HG03103 (cell line): ENCODE data around the gene ABCB7.
A peak's percentile ranks its signal among the peaks of the same experiment; 100 is the strongest.
"Not testable (repeated sequence)": the region's sequence is repeated elsewhere in the genome, so short reads cannot be mapped to it uniquely, and the experiment has no call there.

ENCODE experiments used
- ATAC-seq: cut with Tn5 transposase; IDR thresholded peaks from one replicate; pipeline ENCODE4 v1.9.1; 2021; ENCODE audit warnings: low read depth; ENCODE audit not compliant: unreplicated experiment

ABCB7 gene

DNA sequence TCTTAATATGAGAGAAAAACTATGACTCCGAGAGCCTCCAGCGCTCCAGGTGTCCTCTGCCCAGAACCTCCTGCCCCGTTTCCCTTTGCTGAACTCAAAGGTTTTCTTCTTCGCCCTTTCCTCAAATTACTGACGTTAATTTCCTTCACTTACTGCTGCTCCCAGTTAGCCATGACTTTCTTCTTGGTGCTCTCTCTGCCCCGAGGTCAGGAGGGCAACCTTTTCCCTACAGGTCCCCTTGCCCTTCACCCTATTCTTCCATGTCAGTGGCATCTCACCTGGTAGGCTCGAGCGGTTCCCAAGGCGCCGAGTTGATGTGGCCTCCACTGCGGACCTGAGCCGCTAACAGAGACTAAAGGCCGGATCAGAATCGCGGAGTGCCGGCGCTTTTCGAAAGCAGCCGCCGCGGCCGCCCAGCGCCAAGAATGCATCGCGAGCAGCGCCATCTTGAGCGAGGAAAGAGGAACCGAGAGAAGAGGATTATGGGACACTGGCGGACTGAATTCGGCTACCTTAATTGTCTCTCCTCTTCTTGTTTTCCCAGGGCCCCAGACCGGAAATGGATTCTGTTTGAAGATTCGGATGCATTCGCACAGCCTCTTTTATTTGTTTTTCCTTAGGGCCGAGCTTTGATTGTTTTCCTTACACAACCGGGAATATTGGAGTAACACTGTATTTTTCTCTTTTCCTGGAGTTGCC, at the start of gene ABCB7:
ABCB7 (minus strand) TSS at position 457 of the 699 bp plus-strand sequence; CDS start at position 446, 11 bp downstream.
- ATAC-seq, result peak; percentile 84

GRCh38 chrX:75188415-75189206, 32.5 kb upstream of the ABCB7 start:
- ATAC-seq, result not testable (repeated sequence)

DNA sequence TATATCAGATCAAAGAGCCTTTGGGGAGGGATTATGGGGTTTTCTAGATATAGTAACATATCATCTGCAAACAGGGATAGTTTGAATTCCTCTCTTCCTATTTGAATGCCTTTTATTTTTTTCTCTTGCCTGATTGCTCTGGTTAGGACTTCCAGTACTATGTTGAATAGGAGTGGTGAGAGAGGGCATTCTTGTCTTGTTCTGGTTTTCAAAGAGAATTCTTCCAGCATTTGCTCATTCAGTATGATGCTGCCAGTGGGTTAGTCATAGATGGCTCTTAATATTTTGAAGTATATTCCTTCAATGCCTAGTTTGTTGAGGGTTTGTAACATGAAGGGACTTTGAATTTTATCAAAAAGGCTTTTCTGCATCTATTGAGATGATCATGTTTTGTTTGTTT, 25.6 kb upstream of the ABCB7 start:
- ATAC-seq, result no peak

DNA sequence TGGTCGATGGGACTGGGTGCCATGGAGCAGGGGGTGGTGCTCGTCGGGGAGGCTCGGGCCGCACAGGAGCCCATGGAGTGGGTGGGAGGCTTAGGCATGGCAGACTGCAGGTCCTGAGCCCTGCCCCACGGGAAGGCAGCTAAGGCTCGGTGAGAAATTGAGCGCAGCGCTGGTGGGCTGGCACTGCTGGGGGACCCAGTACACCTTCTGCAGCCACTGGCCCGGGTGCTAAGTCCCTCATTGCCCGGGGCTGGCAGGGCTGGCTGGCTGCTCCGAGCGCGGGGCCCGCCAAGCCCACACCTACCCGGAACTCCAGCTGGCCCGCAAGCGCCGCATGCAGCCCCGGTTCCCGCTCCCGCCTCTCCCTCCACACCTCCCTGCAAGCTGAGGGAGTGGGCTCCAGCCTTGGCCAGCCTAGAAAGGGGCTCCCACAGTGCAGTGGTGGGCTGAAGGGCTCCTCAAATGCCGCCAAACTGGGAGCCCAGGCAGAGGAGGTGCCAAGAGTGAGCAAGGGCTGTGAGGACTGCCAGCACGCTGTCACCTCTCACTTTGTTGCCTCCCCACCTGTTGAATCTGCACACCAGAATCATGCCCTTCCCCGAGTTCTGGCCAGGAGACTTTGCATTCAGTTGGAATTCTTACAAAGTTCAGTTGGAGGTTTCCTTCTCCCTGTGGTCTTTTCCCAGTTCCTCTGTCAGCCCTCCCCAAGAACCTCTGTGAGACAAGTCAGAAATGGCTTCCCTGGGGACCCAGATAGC, 23.6 kb upstream of the ABCB7 start:
- ATAC-seq, result not testable (repeated sequence)

DNA sequence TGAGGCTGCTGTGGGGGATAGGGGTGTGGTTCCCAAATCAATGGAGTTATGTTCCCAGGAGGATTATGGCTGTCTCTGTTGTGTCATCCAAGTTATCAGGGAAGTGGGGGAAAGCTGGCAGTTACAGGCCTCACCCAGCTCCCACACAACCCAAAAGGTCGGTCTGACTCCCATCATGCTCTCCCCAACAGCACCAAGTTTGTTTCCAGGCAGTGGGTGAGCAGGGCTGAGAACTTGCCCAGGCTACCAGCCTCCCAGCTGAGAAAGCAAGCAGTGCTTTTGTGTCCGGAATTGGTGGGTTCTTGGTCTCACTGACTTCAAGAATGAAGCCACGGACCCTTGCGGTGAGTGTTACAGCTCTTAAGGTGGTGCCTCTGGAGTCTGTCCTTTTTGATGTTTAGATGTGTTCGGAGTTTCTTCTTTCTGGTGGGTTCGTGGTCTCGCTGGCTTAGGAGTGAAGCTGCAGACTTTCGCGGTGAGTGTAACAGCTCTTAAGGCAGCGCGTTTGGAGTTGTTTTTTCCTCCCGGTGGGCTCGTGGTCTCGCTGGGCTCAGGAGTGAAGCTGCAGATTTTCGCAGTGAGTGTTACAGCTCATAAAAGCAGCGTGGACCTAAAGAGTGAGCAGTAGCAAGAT, 16.3 kb upstream of the ABCB7 start:
- not testable (repeated sequence) for ATAC-seq

- ATAC-seq, result no peak
Measured at GRCh38 chrX:75158054-75158453, 2.0 kb upstream of the ABCB7 start.

DNA sequence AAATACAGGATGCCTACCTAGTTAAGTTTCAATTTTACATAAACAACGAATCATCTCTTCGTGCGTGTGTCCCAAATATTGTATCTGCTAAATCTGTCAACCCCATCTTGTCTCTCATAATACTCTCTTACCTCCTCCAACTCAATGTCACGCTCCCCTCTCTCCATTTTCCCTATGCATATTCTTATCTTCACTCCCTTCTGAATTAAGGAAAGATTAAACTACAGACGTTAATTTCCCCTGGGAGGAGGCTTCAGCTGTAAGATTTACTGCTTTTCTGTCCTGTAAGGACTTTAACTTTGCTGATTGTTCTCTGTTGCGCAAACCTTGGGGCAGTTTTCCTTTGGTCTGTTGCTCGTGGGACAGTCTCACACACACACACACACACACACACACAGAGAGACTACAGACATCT, 455 bp upstream of the ABCB7 start:
- ATAC-seq, result no peak

GRCh38 chrX:75155447-75155826, 646 bp downstream of the ABCB7 start:
- peak; percentile 36 for ATAC-seq

DNA sequence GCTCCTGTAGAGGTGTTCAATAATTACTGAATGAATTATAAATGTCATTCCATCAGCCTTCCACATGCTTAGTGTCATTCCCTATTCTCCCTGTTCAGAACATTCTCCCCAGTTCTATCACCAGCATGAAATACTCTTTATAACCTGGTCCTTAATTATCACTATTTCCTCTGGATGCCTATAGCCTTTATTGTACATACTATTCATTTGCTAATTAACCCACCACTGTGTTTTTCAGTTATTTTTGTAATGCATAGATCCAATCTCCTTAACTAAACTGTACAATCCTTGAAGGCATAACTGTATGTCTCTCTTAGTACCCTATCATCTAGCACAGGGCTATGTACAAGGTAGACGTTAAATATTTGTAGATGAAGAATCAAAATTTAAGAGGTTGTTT, 1.2 kb downstream of the ABCB7 start:
- ATAC-seq, result no peak

DNA sequence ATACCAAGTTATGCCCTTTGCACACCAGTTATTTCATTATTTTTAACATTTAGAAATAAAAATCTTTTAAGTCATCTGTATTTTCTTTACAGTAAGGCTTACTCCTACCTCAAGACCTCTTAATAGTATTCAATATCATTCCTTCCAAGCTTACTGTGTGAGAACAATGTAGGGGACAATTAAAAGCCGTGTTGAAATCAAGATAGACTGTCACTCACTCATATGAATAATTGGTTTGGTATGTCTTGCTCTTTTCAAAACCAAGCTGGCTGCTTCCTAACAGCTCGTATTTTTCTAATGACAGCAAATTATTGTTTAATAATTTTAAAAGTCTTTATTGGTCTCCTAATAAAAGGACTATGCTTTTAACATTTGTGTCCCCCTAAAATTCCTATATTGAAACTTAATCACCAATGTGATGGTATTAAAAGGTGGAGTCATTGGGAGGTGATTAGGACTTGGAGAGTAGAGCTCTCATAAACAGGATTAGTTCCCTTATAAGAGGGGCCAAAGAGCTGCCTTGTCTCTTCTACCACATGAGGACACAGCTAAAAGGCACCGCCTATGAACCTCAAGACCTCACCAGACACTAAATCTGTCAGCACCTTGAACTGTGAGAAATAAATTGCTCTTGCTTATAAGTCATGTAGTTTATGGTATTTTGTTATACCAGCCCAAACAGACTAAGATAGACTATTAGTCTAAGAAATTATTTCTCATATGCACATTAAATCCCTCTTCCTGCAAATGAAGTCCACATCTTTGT, 4.1 kb downstream of the ABCB7 start:
- no peak for ATAC-seq

- no peak for ATAC-seq
Measured at GRCh38 chrX:75149654-75150053, 6.4 kb downstream of the ABCB7 start.

DNA sequence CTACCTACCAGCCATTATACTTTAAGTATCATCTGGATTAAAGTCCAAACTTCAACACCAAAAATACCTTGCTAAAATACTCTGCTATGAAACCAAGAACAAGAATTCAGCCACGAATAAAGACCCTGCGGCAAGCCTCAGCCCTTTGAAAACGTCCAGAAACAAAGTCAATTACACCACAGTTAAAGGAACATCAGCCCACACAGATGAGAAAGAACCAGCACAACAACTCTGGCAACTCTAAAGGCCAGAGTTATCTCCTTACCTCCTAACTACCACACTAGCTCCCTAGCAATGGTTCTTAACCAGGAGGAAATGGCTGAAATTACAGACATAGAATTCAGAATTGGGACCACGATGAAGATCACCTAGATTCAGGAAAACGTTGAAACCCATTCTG, 23.4 kb downstream of the ABCB7 start:
- ATAC-seq, result no peak

- no peak for ATAC-seq
Measured at GRCh38 chrX:75131973-75132627, 24.0 kb downstream of the ABCB7 start.

- not testable (repeated sequence) for ATAC-seq
Measured at GRCh38 chrX:75129069-75129468, 27.0 kb downstream of the ABCB7 start.

GRCh38 chrX:75118296-75118695, 37.8 kb downstream of the ABCB7 start:
- no peak for ATAC-seq

- no peak for ATAC-seq
Measured at GRCh38 chrX:75115707-75116413, 40.2 kb downstream of the ABCB7 start.

DNA sequence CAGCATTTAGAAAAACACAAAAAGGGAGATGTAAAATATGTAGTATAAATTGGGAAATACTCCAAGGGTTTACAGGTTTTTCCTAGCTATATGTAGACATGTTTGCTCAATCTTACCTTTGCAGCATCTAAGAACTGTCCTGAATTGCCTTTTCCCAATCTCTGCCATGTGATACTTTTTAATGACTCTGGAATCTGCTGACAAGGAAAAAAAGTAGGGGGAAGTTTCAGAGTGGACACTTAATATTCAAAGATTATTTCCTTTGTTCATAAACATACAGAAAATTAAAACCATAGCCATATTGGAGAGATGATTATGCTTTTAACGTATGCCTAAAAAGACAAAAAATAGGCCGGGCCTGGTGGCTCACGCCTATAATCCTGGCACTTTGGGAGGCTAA, 41.4 kb downstream of the ABCB7 start:
- no peak for ATAC-seq

DNA sequence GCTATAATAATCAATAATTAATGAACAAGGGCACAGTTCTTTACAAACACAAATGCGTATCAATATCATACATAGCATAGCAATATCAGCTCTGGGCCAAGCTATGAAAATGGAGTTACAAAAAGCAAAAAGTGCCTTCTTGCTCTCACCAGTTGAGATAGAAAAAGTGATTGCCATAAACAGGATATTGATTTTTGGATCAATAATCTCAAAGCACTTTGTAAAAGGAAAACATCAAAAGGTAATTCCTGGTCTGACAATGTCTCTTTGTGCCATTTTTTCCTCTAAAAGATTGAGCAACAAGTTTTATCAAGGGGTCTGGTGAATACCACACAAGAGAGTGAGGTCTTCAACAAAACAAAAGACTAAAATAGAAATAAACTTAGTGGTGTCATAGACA, 42.4 kb downstream of the ABCB7 start:
- ATAC-seq, result no peak
